Fibroblast of lung (primary cell): ENCODE results near the gene NR2F2. TPM values are rescaled to one million over a fixed set of nuclear protein-coding genes. Genes with fewer than 3 reads are reported as not detected.

ENCODE experiments used
- DNase-seq, 2 donors: peaks; one replicate each; pipeline versions ENCODE4 v3.0.0 to v3.0.0-alpha.2; 2010; ENCODE audit warnings: low read depth in 2 of 2
- H2AFZ ChIP-seq: 2 replicates; pipeline ENCODE4 v1.5.1; 2012; ENCODE audit warnings: low read length, control low read depth, inconsistent platforms
- H3K27ac ChIP-seq: 2 replicates; pipeline ENCODE4 v1.5.1; 2011; ENCODE audit warnings: low read length, control low read depth; ENCODE audit not compliant: insufficient read depth
- H3K27me3 ChIP-seq: 2 replicates; pipeline ENCODE4 v1.5.1; 2011; ENCODE audit warnings: mild to moderate bottlenecking, low read length; ENCODE audit not compliant: control insufficient read depth, insufficient read depth
- H3K36me3 ChIP-seq: 2 replicates; pipeline ENCODE4 v1.5.1; 2011; ENCODE audit warnings: low read length; ENCODE audit not compliant: control insufficient read depth, insufficient read depth
- H3K4me1 ChIP-seq: 2 replicates; pipeline ENCODE4 v1.5.1; 2011; ENCODE audit warnings: low read length; ENCODE audit not compliant: control insufficient read depth, insufficient read depth; ENCODE audit errors: extremely low read depth
- H3K4me2 ChIP-seq: 2 replicates; pipeline ENCODE4 v1.5.1; 2011; ENCODE audit warnings: low read length, control low read depth; ENCODE audit not compliant: insufficient read depth; ENCODE audit errors: extremely low read depth
- H3K4me3 ChIP-seq, 4 experiments: fragments of 200-600 bp in 1 of 4; sonication (generic) in 1 of 4; replicated peaks in 1 of 4; 2 replicates each; pipeline ENCODE4 v1.5.1; 2011 to 2016; ENCODE audit warnings: low read length in 4 of 4, low read depth in 3 of 4, mild to moderate bottlenecking in 3 of 4, control low read depth in 2 of 4, inconsistent platforms in 1 of 4, mixed read lengths in 1 of 4; ENCODE audit not compliant: insufficient read depth in 1 of 4; ENCODE audit errors: control extremely low read depth in 1 of 4
- H3K79me2 ChIP-seq: 2 replicates; pipeline ENCODE4 v1.5.1; 2012; ENCODE audit warnings: mild to moderate bottlenecking, low read length, inconsistent platforms; ENCODE audit not compliant: control insufficient read depth, insufficient read depth
- H3K9ac ChIP-seq: 2 replicates; pipeline ENCODE4 v1.5.1; 2011; ENCODE audit warnings: mild to moderate bottlenecking, low read length, control low read depth; ENCODE audit not compliant: insufficient read depth
- H3K9me3 ChIP-seq: 2 replicates; pipeline ENCODE4 v1.5.1; 2012; ENCODE audit warnings: low read depth, low read length; ENCODE audit not compliant: control insufficient read depth, insufficient read depth
- H4K20me1 ChIP-seq: 2 replicates; pipeline ENCODE4 v1.5.1; 2011; ENCODE audit warnings: low read length; ENCODE audit not compliant: control insufficient read depth, insufficient read depth; ENCODE audit errors: extremely low read depth
- EZH2 ChIP-seq: IDR thresholded peaks from 2 replicates; pipeline ENCODE4 v1.5.1; 2012; ENCODE audit warnings: low read length, control low read depth, mild to moderate bottlenecking; ENCODE audit errors: missing control alignments
- polyA plus RNA-seq, 2 donors: library from polyadenylated mRNA; depleted of rRNA in 1 of 2; stranded (reverse) in 1 of 2; unstranded in 1 of 2; fragments of >200 nt; gene quantifications; 2 replicates each; pipeline ENCODE4 v1.2.1, GENCODE V29; 2011 to 2012; ENCODE audit warnings: missing spikeins in 1 of 2
- total RNA-seq: library from RNA; depleted of rRNA; stranded (reverse); fragments of >200 nt; gene quantifications from 2 replicates; pipeline ENCODE4 v1.2.1, GENCODE V29; 2014
- TF ChIP-seq, protein P1 (sequence below), 2 donors: IDR thresholded peaks in 1 of 2; conservative IDR thresholded peaks in 1 of 2; 1 replicate in 1 of 2; 2 replicates in 1 of 2; pipeline ENCODE4 v1.5.1; 2011 to 2012; ENCODE audit warnings: low read length in 2 of 2, control low read depth in 1 of 2, inconsistent platforms in 1 of 2, low read depth in 1 of 2, mild to moderate bottlenecking in 1 of 2

Gene NR2F2
- total and polyA plus RNA-seq, 2 donors (not counting 1 experiment from before 2014, with no cell fraction given): 15.7 to 130 TPM

DNA sequence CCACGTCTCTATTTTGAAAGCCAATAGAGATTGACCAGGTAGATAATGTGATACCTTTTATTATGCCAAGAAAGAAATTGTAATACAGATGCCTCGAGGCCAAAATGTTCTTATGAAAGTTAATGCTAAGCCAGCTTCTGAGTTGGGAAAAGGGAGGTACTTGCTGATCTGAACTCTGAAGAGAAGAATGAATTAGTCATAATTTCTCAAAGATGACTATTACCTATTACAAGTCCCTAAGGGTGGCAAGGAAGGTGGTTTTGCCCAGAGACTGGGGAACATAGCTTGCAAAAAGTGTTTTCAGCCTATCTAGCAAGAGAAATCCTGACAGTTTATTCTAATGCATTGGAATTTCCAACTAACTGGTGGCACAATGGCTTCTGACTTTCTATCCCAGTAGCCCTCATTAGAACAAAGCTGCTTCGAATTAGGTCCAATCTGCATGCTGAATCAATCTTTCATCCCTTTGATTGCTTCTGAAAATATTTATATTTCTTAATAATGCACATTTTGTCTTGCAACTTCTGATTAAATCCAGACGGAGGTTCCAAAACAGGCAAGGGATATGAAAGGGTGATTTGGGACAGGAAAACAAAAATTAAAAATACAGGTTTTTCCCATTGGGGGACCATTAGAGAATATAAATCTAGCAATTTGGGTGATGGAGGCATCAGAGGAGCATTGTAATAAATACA is 17.7 kb upstream of the NR2F2 start:
- Histone ChIP-seq H3K36me3 (no peaks in the 10 kb centered on the region), H3K27ac (no peak overlapping the region), H4K20me1 (no peaks in the 10 kb centered on the region), H3K9me3 (no peaks in the 10 kb centered on the region), H3K4me2 (no peak overlapping the region), H3K9ac (no peak overlapping the region), H3K4me1 (peaks cover 8% of the 10 kb centered on the region), H3K27me3 (no peaks in the 10 kb centered on the region), H3K79me2 (peaks cover 4% of the 10 kb centered on the region), H2AFZ (no peak overlapping the region), H3K4me3 (no peak overlapping the region)
- TF ChIP-seq, protein P1, sequence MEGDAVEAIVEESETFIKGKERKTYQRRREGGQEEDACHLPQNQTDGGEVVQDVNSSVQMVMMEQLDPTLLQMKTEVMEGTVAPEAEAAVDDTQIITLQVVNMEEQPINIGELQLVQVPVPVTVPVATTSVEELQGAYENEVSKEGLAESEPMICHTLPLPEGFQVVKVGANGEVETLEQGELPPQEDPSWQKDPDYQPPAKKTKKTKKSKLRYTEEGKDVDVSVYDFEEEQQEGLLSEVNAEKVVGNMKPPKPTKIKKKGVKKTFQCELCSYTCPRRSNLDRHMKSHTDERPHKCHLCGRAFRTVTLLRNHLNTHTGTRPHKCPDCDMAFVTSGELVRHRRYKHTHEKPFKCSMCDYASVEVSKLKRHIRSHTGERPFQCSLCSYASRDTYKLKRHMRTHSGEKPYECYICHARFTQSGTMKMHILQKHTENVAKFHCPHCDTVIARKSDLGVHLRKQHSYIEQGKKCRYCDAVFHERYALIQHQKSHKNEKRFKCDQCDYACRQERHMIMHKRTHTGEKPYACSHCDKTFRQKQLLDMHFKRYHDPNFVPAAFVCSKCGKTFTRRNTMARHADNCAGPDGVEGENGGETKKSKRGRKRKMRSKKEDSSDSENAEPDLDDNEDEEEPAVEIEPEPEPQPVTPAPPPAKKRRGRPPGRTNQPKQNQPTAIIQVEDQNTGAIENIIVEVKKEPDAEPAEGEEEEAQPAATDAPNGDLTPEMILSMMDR (conservative IDR thresholded peaks at IDR 0.05 in 1 of 2, IDR thresholded peaks at IDR 0.05 in 1 of 2; ENCODE audit: low read depth in 1 of 2, low read length in 2 of 2): no peak
- TF ChIP-seq EZH2: no peak
- no peak for DNase-seq

DNA sequence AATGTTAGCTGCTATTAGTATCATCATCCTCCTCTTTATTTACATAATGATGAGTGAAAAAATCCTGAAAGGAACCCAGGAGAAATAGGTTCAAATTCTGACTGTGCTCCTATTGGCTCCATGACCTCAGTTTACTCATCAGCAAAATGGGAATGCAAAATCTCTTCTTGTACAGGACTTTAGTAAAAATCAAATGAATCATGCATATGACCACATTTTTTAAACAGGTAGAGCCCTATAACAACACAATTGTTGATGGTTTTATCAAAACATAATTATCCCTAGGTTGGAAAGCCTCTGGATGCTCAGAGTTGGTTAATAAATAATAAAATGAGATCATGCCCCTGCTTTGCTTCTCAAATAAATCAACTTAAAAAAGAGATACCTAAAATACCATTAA is 16.0 kb upstream of the NR2F2 start:
- TF ChIP-seq, protein P1 (conservative IDR thresholded peaks at IDR 0.05 in 1 of 2, IDR thresholded peaks at IDR 0.05 in 1 of 2; ENCODE audit: low read depth in 1 of 2, low read length in 2 of 2): no peak
- no peak for TF ChIP-seq EZH2

DNA sequence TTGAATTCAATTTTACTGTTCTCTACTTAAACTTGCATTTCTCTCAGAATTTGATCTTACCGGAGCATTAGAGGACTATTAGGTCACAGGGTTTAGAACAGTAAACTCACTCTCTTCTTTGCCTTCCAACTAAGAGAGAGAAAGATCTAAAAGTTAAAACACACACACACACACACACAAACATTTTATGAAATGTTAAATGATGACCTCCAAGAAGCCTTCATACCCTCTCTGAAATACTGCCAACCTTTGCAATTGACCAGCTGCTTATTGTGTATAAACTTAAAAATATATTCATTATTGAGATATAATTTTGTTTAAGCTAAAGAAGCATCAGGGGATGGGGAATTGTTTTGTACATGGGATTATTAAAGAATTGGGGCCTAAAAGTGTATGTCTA is 15.5 kb upstream of the NR2F2 start:
- Histone ChIP-seq H3K79me2 (peaks cover 16% of the 10 kb centered on the region), H3K4me2 (no peak overlapping the region), H3K27me3 (no peaks in the 10 kb centered on the region), H3K4me1 (peaks cover 2% of the 10 kb centered on the region), H4K20me1 (no peaks in the 10 kb centered on the region), H3K27ac (no peak overlapping the region), H3K36me3 (no peaks in the 10 kb centered on the region), H2AFZ (no peak overlapping the region), H3K9me3 (no peaks in the 10 kb centered on the region), H3K9ac (no peak overlapping the region), H3K4me3 (no peak overlapping the region)
- TF ChIP-seq, protein P1 (conservative IDR thresholded peaks at IDR 0.05 in 1 of 2, IDR thresholded peaks at IDR 0.05 in 1 of 2; ENCODE audit: low read depth in 1 of 2, low read length in 2 of 2): no peak
- TF ChIP-seq EZH2: no peak
- DNase-seq: no peak

More for the DNA sequence above, 16.0 kb upstream of the NR2F2 start:
- Histone ChIP-seq H3K4me3 (no peak overlapping the region), H3K79me2 (peaks cover 13% of the 10 kb centered on the region), H3K4me1 (peaks cover 2% of the 10 kb centered on the region), H4K20me1 (no peaks in the 10 kb centered on the region), H3K36me3 (no peaks in the 10 kb centered on the region), H3K4me2 (no peak overlapping the region), H2AFZ (no peak overlapping the region), H3K27me3 (no peaks in the 10 kb centered on the region), H3K27ac (no peak overlapping the region), H3K9ac (no peak overlapping the region), H3K9me3 (no peaks in the 10 kb centered on the region)
- DNase-seq: no peak
